Stimulated activated CD4-positive, alpha-beta T cell treated with anti-CD3 and anti-CD28 coated beads, TNF-alpha, amount 100 ng/mL, for 4 hours (primary cell): Measurements from ENCODE around the gene IL24.

Experiments used
- DNase-seq, 3 experiments: peaks; one replicate each; pipeline ENCODE4 v3.0.0-alpha.2; 2020; ENCODE audit warnings: low read depth in 3 of 3

The IL24 gene

DNA sequence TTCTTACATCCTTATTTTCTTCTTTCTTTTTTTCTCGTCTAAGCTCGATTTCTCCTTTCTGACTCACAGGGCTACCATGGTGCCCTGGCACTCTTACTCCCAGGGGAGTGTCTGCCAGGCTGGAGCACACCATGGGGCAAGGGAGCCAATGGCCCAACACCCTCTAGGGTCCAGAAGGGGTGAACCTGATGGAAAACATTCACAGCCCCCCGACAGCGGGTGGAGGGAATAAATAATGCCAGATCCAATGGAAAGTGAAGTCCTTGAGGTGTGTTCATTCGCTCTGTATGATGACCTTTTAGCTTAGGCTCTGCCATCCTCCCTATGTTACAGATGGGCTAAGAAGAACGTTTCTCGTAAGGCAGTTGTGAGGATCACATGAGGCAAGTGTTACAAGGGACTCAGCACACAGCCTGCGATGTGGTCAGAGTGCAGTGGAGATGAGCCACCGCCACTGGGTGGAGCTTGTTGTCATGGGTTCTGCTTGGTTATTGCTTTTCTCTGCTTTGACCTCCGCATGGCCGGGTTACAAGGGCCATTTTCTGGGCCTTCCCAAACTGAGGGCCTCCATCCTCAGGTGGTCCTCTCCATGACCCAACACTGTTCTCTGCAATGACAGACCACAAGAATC lies 28.0 kb downstream of the IL24 start:
- DNase-seq, result no peak

DNA sequence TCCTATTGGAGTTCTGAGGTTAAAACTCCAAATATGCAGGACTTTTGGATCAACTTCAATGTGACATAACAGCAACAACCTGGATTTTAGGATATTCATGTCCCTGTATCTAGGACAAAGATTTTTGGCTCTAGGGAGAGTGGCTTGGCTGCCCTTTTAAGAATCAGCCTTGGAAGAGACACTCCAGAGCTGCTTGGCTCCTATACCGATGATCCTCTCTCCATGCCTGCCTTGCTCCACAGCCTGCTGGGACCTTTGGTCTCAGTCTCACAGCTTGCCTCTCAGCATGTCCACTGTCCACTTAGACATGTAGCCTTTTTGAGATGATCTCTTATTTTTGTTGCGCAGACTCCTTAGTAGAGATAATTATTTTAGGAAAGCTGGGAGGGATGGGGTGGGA lies 29.0 kb downstream of the IL24 start:
- DNase-seq, result no peak

DNA sequence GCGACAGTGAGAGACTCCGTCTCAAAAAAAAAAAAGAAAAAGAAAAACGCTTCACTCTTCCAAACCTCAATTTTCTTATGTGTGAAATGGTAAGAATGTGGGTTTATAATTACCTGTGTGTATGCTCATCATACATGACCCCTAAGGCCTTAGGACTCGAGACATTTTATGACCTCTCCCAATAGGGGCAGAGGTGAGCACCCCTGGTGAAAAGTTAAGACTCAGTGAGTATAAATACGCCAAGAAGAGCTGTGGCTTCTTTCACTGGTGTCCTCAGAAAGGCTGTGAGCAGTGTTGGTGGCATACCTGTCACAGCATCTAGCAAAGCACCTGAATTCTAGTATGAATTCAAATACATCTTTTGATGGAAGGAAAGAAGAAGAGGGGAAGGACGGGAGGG lies 32.3 kb downstream of the IL24 start:
- no peak for DNase-seq

DNA sequence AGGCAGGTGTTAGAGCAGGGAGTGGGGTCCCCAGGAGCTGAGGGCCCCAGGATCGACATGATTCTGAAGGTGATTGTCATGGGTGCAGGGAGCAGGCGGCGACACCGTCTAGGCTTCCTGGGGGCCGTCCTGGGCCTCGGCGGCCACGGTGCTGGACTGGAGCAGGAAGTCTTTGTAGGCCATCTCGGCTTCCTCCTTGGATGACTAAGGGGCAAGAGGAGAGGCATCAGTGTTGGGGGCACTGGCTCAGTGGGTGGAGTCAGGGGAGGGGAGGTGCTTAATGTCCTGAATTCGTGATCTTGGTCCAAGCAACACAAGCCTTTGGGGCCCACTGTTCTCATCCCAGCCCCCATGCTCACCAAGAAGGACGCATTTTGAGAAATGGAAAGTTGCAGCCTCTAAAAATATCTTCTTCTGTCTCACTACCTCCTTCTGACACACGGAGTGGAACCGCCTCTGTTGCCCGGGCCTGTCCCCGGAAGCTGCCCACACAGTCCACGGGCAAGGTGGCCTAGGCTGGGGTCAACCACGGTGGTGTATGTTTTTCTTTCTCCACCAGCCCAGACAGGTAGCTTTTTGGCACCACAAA lies 33.1 kb downstream of the IL24 start:
- DNase-seq, result no peak

DNA sequence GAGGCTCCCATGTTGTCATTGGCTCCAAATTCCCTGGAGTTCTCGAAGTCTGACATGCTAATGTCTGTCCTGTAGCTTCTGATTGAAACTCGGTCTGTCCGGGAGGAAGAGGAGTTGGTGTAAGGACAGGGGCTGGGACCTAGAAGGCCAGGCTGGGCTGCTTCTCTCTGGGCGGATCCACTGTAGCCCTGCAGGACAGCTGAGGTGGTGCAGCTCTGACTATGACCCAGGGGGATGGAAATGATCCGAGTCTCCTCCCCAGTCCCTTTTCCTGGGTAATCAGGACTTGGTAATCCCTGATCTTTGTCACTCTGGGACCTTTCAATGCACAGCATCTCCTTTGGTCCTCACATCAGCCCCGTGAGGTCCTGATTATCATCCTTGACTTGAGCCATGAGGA lies 34.5 kb downstream of the IL24 start:
- no peak for DNase-seq

DNA sequence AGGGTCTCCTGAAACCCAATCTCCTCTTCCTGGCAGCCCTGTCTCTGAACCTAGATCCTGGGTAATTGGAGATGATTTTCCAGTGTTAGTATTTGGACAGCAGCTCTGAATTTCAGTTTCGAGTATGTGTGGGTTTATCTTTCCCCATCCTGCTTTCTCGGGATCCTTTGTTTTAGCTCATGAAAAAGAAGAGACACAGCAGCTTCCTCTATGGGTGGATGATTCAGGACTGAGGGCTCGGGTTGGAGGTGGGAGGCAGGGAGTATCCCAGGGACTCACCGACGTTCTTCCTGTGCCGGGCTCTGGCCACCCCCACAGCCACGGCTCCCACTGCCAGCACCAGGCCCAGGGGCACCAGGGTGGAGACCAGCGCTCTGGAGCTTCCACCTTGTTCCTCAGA lies 34.9 kb downstream of the IL24 start:
- no peak for DNase-seq

DNA sequence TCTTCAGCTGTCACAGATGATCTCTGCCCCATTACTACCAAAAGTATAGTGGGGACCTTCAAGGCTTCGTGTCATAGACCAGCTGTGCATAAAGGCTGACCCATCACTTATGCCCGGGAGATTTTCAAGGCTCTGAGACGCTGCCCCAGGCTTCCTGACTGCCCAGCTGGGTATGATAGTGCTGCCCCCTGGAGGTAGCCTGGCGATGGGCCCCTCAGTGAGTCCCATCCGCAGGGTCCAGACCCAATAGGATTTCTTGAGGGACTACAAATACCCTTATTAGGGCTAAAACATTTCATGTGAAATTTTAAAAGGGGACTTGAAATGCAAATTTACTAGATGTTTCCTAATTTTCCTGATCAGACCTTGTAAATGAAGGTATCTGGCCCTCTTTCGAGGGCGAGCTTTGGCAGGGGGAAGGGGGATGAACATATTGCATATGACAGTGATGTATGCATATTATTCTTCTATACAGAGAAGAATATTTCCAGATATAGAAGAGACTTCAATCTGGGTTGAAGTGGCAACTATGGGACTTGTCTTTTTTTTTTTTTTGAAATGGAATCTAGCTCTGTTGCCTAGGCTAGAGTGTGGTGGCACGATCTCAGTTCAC lies 36.2 kb downstream of the IL24 start:
- peak in 2 of 3 experiments; percentile 46 to 53 for DNase-seq

DNA sequence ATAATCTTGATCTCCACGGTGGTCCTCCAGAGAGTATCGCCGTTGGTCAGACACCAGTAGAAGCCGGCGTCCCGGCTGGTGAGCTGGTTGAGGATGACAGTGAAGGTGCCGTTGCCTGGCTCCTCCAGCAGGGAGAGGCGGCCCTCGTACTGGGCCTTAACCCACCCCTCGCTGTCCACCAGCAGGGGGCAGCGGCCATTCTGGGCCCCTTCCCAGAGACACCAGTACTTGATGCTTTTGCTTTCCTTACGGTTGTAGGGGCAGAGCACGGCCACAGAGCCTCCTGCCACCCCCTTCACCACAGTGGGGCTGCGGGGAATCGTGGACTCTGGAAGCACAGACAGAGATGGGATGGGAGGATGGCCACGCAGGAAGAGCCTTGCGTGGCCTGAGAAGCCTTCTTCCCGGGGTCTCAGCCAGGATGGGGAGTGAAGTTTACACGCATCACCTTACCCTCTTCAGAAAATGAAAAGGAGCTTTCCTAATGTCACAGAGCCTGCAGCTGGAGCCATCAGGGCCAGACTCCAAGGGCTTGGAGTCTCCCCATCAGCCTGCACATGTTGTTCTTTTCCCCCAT lies 38.3 kb downstream of the IL24 start:
- DNase-seq, result no peak

DNA sequence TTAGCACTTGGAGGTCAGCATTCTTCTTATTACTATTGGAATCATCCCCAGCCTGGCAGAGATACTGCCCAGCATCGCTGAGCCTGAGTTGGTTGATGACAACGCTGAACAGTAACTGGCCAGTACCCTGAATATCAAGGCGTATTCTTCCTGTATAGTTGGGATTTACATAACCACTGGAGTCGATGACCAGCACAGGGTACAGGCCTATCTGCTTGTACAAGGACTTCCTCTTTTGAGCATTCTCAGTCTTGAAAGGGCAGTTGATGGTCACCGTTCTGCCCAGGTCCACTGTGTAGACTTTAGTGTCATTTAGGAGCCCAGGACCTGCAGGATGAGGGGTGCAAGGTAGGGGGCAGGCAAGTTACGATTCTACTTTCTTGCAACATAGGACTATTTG lies 40.2 kb downstream of the IL24 start:
- DNase-seq, result no peak

DNA sequence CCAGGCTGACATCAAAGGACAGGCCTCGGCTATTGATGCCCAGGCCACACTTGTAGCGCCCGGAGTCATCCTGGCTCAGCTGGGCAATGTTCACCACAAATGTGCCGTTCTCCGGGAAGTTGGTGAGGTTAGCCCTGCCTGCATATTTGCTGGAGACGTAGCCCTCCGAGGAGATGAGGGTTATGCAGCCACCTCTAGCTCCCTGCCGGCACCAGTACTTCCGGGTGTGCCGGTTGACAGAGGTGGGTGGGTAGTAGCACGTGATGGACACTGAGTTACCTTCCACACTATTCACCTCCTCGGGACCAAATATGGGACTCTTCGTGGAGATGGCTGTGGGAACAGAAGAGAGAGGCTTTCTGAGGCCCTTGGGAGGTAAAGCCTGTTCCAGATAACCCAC lies 41.9 kb downstream of the IL24 start:
- no peak for DNase-seq

DNA sequence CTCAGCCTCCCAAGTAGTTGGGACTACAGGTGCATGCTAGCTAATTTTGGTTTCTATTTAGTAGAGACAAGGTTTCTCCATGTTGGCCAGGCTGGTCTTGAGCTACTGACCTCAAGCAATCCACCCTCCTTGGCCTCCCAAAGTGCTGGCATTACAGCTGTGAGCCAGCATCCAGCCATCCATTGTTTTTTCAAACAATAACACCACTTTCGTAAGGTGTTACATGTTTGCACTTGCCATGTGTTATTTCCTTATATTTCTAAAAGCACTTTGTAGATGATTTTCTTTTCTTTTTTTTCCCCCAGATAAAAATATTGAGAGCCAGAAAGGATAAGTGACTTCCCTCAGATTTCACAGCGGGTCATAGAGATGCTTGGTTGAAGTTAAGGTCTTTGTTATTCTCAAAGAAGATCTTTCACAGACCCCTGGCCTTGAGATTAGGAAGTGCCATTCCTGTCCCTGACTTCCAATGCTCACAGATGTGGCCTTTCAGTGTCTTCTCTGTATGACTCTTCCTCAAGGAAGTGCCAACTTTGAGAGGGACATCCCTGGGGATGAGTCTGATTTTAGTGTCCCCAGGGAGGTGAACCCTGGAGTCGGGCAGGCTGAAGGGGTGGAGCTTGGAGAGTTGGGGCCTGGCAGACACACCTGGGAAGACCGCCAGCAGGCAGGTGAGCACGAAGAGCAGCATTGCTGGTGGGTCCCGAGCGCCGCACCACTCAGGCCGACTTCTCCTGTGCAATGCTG lies 42.8 kb downstream of the IL24 start:
- no peak for DNase-seq

DNA sequence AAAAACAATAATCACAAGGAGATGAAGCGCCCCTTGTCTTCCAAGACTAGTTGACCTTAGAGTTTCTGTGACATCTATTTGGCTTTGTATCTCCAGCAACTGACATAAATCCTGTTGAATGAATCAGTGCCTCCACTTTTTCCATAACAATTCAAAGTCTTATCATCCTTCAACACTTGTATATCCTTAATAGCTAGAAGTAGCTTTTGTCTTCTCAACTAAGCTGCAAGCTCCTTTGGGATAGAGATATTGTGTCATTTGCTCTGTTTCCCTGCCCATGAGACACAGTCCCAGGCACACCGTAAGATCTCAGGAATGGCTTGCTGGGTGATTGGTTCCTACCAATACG lies 43.3 kb downstream of the IL24 start:
- no peak for DNase-seq

DNA sequence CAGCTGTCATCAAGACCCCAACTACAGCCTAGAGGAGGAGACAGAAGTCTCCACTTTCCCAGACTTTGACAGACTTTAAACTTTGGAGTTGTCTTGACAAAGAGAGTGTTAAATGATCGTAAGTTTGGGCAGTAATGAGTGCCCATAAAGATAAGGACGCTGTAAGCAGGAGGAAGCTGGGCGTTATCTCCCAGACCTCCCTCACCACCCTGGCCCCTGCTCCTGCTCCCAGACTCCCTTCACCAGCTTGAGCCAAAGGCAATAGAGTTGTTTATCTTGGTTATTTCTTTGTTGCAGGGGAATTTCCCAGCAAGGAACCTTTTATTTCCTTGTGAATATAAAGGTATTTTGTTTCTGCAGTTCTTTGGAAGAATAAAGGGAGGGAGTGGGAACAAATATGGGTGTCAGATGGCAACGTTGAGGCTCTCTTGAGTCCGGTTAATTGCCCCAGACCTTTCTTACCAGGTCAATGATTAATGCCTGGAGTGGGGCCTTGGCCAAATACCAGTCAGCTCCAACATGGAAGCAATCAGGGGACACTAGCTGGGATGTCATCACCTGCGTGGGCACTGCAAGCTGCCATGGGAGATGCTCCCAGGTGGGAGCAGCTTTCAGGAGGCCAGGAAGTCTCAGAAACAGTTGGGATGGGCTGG lies 44.6 kb downstream of the IL24 start:
- DNase-seq, result no peak

DNA sequence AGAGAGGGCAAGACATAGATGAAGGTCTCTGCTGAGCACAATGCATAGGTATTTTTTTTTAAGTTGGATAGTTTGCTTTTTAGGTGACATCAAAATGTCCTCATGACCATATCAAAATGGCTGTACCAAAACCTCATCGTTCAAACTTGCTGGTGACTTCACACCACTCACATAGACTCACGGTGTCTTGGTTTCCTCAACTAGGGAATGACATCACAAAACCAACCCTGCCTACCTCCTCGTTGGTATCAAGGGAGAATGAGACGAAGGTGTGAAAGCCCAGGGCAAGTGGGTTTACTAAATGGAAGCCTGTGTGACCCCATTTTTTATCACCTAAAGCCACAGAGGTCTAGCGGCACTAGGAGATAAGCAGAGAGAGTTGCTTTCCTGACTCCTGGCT lies 47.5 kb downstream of the IL24 start:
- no peak for DNase-seq

DNA sequence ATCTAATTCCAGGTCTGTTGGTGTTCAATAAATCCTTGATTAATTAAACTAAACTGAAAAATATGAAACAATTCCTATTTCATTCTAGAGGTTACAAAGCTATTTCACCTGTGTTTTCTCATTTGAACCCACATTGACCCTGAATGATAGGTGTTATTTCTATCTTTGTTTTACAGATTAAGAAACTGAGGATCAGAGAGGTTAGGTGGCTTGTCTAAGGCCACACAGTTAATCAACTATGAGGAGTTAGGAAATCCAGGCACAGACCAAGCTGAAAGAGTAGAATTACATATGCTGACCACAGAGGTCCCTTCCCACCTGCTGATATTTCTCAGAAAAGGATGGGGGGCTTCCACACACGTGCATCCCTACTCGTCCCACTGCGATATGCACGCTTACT lies 48.5 kb downstream of the IL24 start:
- no peak for DNase-seq

DNA sequence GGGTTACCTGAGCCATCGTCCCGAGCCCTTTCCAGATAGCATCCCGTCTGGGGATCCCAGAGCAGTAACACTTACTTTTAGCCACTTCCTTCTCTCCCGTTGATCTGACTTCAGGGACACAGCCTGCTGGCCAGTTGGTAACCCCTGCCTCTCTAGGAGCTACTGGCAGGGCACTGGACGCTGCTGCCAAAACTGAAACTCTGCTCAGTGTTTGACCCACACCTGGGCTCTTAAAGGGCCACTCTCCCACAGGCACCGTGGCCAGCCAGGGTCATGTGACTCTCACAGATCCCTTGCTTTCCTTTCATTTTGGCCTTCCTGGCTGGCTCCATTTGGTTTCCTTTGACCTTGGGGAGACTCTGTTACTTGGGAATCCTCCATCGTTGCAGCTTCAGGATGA lies 49.0 kb downstream of the IL24 start, which contains the start of gene PIGR:
Gene PIGR (minus strand): TSS at position 206 of the 400 bp plus-strand sequence. CDS start 5,935 bp downstream, outside the sequence.
- DNase-seq, result no peak

DNA sequence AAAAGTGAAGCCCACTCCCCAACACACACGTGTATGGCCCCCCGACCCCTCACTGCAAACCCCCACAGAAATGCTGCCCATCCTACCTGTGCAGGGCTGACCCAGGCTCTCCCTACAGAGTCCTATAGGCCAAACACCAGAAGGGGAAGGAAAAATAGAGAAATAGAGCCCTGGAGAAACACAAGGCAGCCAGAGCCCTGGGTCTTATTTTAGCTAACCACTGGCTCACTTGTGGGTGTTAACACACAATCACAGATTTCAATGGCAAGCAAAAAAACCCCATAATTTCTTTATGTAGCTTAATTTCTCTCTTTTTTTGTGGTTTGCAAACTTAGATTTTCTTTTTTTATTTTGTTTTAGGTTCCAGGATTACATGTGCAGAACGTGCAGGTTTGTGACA lies 50.0 kb downstream of the IL24 start:
- DNase-seq, result no peak

DNA sequence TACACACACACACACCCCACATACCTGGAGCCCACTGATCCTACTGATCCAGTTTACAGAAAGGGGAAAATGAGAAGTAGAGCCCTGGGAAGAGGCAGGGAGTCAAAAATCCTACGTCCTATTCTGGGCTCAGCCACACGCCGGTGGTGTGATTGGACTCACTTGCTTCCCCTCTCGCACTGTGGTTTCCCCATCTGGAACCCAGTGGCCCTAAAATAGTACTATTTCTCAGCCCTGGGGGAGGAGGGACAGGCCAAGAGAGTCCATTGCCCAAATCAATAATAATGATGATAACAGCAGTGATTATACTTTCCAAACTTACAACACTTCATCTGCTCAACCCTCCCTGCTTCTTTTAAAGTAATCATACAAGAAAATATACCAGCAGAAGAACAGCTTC lies 52.0 kb downstream of the IL24 start:
- no peak for DNase-seq

DNA sequence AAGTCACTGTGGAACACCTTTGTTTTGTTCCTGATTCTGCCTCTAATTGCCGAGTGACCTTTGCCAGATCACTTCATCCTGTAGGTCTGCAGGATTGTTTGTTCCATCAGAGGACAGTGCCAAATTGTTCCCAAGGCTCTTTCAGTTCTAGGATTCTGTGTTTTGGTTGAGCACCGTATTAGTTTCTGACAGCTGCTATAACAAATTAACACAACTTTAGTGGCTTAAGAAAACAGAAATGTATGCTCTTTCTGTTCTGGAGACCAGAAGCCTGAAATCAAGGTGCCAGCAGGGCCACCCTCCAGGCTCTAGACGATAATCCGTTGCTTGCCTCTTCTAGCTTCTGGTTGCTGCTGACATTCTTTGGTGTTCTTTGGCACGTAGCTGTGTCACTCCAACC lies 52.4 kb downstream of the IL24 start:
- DNase-seq, result no peak

DNA sequence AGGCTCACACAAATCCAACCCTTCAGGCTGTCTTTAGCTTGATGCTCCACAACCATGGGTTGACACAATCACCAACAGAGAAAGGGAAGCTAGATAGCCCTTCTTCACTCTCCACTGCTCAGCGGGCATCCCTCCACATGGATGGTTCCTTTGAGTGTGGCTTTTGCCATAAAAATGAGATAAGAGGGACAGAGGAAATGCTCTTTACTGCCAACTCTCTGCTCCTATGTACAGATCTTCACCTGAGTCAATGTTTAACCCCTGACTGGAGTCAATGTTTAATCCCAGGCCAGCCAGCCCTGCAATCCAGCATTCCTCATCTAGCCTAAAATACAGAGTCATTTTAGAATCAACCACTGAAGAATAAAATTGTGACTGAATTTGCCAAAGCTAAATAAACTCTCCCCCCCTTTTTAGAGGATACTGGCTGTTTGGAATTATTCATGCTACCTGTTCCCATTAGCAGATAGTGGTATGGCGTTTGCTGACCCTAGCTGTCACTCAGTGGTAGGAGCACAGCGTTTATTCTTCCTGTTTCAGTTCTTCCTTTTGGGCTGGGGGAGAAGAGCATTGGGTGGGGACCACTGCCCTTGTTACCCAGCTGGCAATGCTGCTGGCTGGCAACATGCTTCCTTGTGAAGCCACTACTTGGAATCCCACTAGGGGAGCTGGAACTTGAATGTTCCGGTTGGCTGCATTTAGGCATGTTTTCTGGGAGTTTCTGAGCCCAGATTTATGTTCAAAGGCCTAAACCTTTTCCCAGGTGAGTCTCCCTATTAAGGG lies 54.3 kb downstream of the IL24 start:
- DNase-seq, result no peak

DNA sequence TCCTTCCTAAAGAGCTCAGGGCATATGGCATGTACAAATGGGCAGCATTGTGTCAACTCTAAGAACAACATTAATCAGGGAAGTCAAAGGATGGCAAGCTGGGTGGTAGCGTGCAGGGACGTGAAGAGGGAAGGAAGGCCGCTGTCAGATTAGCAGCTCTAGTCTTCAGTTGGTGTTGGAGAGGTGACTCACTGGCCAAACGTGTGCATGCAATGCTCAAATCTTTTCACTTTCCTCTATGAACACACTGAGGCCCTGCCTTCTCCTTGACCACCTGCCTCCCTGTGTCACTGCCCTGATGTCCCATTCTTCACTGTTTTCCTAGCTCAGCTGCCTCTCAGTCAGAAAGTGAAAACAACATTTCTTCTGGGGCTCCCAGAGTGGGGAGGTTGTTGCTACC lies 54.9 kb downstream of the IL24 start:
- DNase-seq, result no peak
